Measurements from ENCODE around the gene CAST.

GRCh38 chr5:96772542-96772941 is 110.4 kb downstream of the CAST start:
- TF ChIP-seq, protein P1, sequence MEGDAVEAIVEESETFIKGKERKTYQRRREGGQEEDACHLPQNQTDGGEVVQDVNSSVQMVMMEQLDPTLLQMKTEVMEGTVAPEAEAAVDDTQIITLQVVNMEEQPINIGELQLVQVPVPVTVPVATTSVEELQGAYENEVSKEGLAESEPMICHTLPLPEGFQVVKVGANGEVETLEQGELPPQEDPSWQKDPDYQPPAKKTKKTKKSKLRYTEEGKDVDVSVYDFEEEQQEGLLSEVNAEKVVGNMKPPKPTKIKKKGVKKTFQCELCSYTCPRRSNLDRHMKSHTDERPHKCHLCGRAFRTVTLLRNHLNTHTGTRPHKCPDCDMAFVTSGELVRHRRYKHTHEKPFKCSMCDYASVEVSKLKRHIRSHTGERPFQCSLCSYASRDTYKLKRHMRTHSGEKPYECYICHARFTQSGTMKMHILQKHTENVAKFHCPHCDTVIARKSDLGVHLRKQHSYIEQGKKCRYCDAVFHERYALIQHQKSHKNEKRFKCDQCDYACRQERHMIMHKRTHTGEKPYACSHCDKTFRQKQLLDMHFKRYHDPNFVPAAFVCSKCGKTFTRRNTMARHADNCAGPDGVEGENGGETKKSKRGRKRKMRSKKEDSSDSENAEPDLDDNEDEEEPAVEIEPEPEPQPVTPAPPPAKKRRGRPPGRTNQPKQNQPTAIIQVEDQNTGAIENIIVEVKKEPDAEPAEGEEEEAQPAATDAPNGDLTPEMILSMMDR (IDR thresholded peaks at IDR 0.05): no peak
- TF ChIP-seq EZH2 (IDR thresholded peaks at IDR 0.05; ENCODE audit: borderline replicate concordance, insufficient read depth, low read depth, low read length, poor library complexity, severe bottlenecking): no peak
